NCI-H82 treated with DMSO at 0.1 percent for 48 hours (cell line): ENCODE measurements around the gene ARL4A.

Experiments used
- DNase-seq: peaks from one replicate; lab custom pipeline; 2025; ENCODE audit not compliant: unreplicated experiment; lab: John Stamatoyannopoulos, UW

ARL4A gene

GRCh38 chr7:12722636-12723605, 35.5 kb downstream of the ARL4A start:
- no peak for DNase-seq

GRCh38 chr7:12725575-12726316, 38.3 kb downstream of the ARL4A start:
- no peak for DNase-seq

- DNase-seq = no peak
Measured at GRCh38 chr7:12726908-12727307, 39.5 kb downstream of the ARL4A start.

- DNase-seq = no peak
Measured at GRCh38 chr7:12727455-12728191, 40.2 kb downstream of the ARL4A start.

- DNase-seq = peak; percentile 90
Measured at GRCh38 chr7:12728192-12728538, 40.7 kb downstream of the ARL4A start.

GRCh38 chr7:12729112-12729511, 41.7 kb downstream of the ARL4A start:
- peak; percentile 31 for DNase-seq

- DNase-seq = no peak
Measured at GRCh38 chr7:12730523-12730922, 43.1 kb downstream of the ARL4A start.

- no peak for DNase-seq
Measured at GRCh38 chr7:12731214-12731656, 43.8 kb downstream of the ARL4A start.

- no peak for DNase-seq
Measured at GRCh38 chr7:12731775-12732174, 44.3 kb downstream of the ARL4A start.

GRCh38 chr7:12732428-12732827, 45.0 kb downstream of the ARL4A start:
- DNase-seq = no peak

GRCh38 chr7:12735923-12736322, 48.5 kb downstream of the ARL4A start:
- DNase-seq = no peak

GRCh38 chr7:12737373-12737772, 49.9 kb downstream of the ARL4A start:
- no peak for DNase-seq

GRCh38 chr7:12737836-12738235, 50.4 kb downstream of the ARL4A start:
- no peak for DNase-seq

- DNase-seq = no peak
Measured at GRCh38 chr7:12738665-12739064, 51.2 kb downstream of the ARL4A start.
